HFFc6 (cell line): ENCODE data around the gene ZNF445. TPM values are rescaled to one million over a fixed set of nuclear protein-coding genes. Genes with fewer than 3 reads are reported as not detected.

Source experiments
- DNase-seq: peaks from one replicate; pipeline ENCODE4 v3.0.0-alpha.2; 2018
- H3K27ac Mint-ChIP-seq: 2 replicates; pipeline ENCODE4 v1.8.0; 2020; ENCODE audit warnings: mild to moderate bottlenecking, mixed read lengths
- H3K27me3 Mint-ChIP-seq: 2 replicates; pipeline ENCODE4 v1.8.0; 2021; ENCODE audit warnings: mild to moderate bottlenecking, moderate library complexity, mixed read lengths; ENCODE audit not compliant: insufficient read depth
- H3K36me3 Mint-ChIP-seq: 2 replicates; pipeline ENCODE4 v1.8.0; 2021; ENCODE audit warnings: low read depth, mixed read lengths
- H3K4me1 Mint-ChIP-seq: 2 replicates; pipeline ENCODE4 v1.8.0; 2020; ENCODE audit warnings: low read depth, mixed read lengths
- H3K4me3 Mint-ChIP-seq: 2 replicates; pipeline ENCODE4 v1.8.0; 2020; ENCODE audit warnings: mild to moderate bottlenecking, moderate library complexity, mixed read lengths
- H3K9me3 Mint-ChIP-seq: 2 replicates; pipeline ENCODE4 v1.8.0; 2020; ENCODE audit warnings: mild to moderate bottlenecking, mixed read lengths
- CTCF ChIP-seq: fragments of 200-600 bp; sonication (generic); IDR thresholded peaks from 2 replicates; pipeline ENCODE4 v1.5.0; 2021; ENCODE audit warnings: antibody characterized with exemption, mild to moderate bottlenecking
- long read RNA-seq: library from polyadenylated mRNA; unstranded; transcript quantifications from one replicate; pipeline ENCODE4 v2.0.0, GENCODE V29; 2019
- total RNA-seq, 6 experiments: library from RNA; stranded (reverse); fragmentation: NEBNext Ultra II Directional; extraction: Animal tissue kit (Norgen Biotek cat#: 25700); gene quantifications; 2 replicates in 1 of 6; 3 replicates in 5 of 6; pipeline ENCODE4 v1.2.3, GENCODE V29; 2021

Gene ZNF445
- 10 to 100 TPM; 11.5 to 13.0 (median 12.5) TPM for total RNA-seq
- long read RNA-seq, full-length matches to known transcripts = 1 of 3 reads
- long read RNA-seq, partial matches to known transcripts = 0 of 3 reads
- long read RNA-seq, other reads (novel, unspliced or antisense) = 2 of 3 reads

GRCh38 chr3:44477312-44478030 lies at the start of gene ZNF445:
ZNF445 (minus strand) TSS chr3:44477670; CDS start chr3:44455549, 22,121 bp downstream.
- no peak for TF ChIP-seq CTCF
- Mint-ChIP-seq H3K4me1 (peaks cover 16% of the 10 kb centered on the region), H3K4me3 (peak within 1 kb of the TSS; percentile 94), H3K9me3 (no peaks in the 10 kb centered on the region), H3K27me3 (peaks cover 3% of the 10 kb centered on the region; the same call in 1 of the 2 replicates), H3K27ac (peak within 1 kb of the TSS; percentile 85), H3K36me3 (0 out of 2 replicates have a peak, but pooled peaks cover 4% of the 10 kb centered on the region)
- DNase-seq = peak; percentile 63

- DNase-seq = peak; percentile 12
- Mint-ChIP-seq H3K4me3 (no peak overlapping the region), H3K36me3 (peaks cover 5% of the 10 kb centered on the region; the same call in 1 of the 2 replicates), H3K9me3 (peaks cover 6% of the 10 kb centered on the region; the same call in 1 of the 2 replicates), H3K27me3 (peaks cover 25% of the 10 kb centered on the region), H3K27ac (no peak overlapping the region), H3K4me1 (peaks cover 26% of the 10 kb centered on the region)
- TF ChIP-seq CTCF = no peak
These were observed 47.6 kb upstream of the ZNF445 start for GRCh38 chr3:44525060-44525459.

GRCh38 chr3:44522494-44522933 lies 45.0 kb upstream of the ZNF445 start:
- H3K4me3 Mint-ChIP-seq = no peak overlapping the region
- H3K27ac Mint-ChIP-seq = no peak overlapping the region
- peaks cover 19% of the 10 kb centered on the region for H3K4me1 Mint-ChIP-seq
- DNase-seq = no peak
- no peak for TF ChIP-seq CTCF
- H3K9me3 Mint-ChIP-seq = peaks cover 6% of the 10 kb centered on the region; the same call in 1 of the 2 replicates
- H3K36me3 Mint-ChIP-seq = peaks cover 5% of the 10 kb centered on the region; the same call in 1 of the 2 replicates
- H3K27me3 Mint-ChIP-seq = peaks cover 16% of the 10 kb centered on the region

GRCh38 chr3:44521721-44522120 lies 44.3 kb upstream of the ZNF445 start:
- H3K4me3 Mint-ChIP-seq = no peak overlapping the region
- H3K27ac Mint-ChIP-seq = no peak overlapping the region
- H3K4me1 Mint-ChIP-seq = peaks cover 19% of the 10 kb centered on the region
- DNase-seq = no peak
- H3K36me3 Mint-ChIP-seq = peaks cover 5% of the 10 kb centered on the region; the same call in 1 of the 2 replicates
- H3K9me3 Mint-ChIP-seq = peaks cover 6% of the 10 kb centered on the region; the same call in 1 of the 2 replicates
- TF ChIP-seq CTCF = no peak
- H3K27me3 Mint-ChIP-seq = peaks cover 13% of the 10 kb centered on the region

GRCh38 chr3:44518782-44519156 lies 41.3 kb upstream of the ZNF445 start:
- no peak for TF ChIP-seq CTCF
- Mint-ChIP-seq H3K9me3 (peaks cover 6% of the 10 kb centered on the region; the same call in 1 of the 2 replicates), H3K4me3 (no peak overlapping the region), H3K36me3 (peaks cover 5% of the 10 kb centered on the region; the same call in 1 of the 2 replicates), H3K27ac (no peak overlapping the region), H3K27me3 (peaks cover 10% of the 10 kb centered on the region), H3K4me1 (peaks cover 8% of the 10 kb centered on the region)
- no peak for DNase-seq
